Adrenal gland (tissue), 5 donors: ENCODE data around the gene FARSB.

Source experiments
- CTCF ChIP-seq, 6 experiments: fragments of 450-650 bp in 4 of 6; fragments of 200-600 bp in 2 of 6; sonication (generic) in 1 of 6; IDR thresholded peaks; 1 replicate in 5 of 6; 2 replicates in 1 of 6; pipeline versions ENCODE4 v1.5.1 to v1.8.0; 2016 to 2021; ENCODE audit warnings: antibody characterized with exemption in 6 of 6, mild to moderate bottlenecking in 2 of 6, moderate library complexity in 1 of 6
- POLR2A ChIP-seq, 2 donors: fragments of 450-650 bp; IDR thresholded peaks; one replicate each; pipeline ENCODE4 v1.6.1; 2017; ENCODE audit warnings: antibody characterized with exemption in 2 of 2, mild to moderate bottlenecking in 2 of 2, moderate library complexity in 1 of 2
- donor health status: DM: no; HTN: no; CAD: no.

GRCh38 chr2:222598611-222599010, 57.3 kb downstream of the FARSB start:
- TF ChIP-seq CTCF (IDR thresholded peaks at IDR 0.05) (no peak), POLR2A (IDR thresholded peaks at IDR 0.05) (no peak)
